Measurements from ENCODE around the gene STX8. TPM values are rescaled to one million over a fixed set of nuclear protein-coding genes. Genes with fewer than 3 reads are reported as not detected.

The STX8 gene
- polyA plus RNA-seq, 1 of the 3 experiments (the other 2 are of a cell fraction), result 51.3 TPM

GRCh38 chr17:9531034-9531433 is 44.6 kb downstream of the STX8 start (continued):
- TF ChIP-seq CTCF (IDR thresholded peaks at IDR 0.05), result no peak
- TF ChIP-seq TEAD4 (IDR thresholded peaks at IDR 0.05; ENCODE audit: borderline replicate concordance, insufficient read depth), result no peak
- TF ChIP-seq JUND (IDR thresholded peaks at IDR 0.05), result no peak
- TF ChIP-seq FOXM1 (IDR thresholded peaks at IDR 0.05; ENCODE audit: low read depth), result no peak

- DNase-seq, result peak; percentile 41
- no peaks in the 10 kb centered on the region for H3K79me2 ChIP-seq (ENCODE audit: insufficient read depth)
- no peaks in the 10 kb centered on the region for H3K36me3 ChIP-seq (replicated peaks in 1 of 2; ENCODE audit: control insufficient read depth in 1 of 2, insufficient read depth in 2 of 2, low read length in 1 of 2)
- no peaks in the 10 kb centered on the region for H3K9me3 ChIP-seq
- no peak overlapping the region for H3K4me2 ChIP-seq
- no peak for TF ChIP-seq EZH2phosphoT487 (IDR thresholded peaks at IDR 0.05; ENCODE audit: borderline replicate concordance, low read depth)
- no peak for TF ChIP-seq MAX (IDR thresholded peaks at IDR 0.05; ENCODE audit: low read depth)
- no peak for TF ChIP-seq NFIC (IDR thresholded peaks at IDR 0.05; ENCODE audit: borderline replicate concordance)
- no peak for TF ChIP-seq IRF3 (IDR thresholded peaks at IDR 0.05; ENCODE audit: low read depth, low read length)
- no peak for TF ChIP-seq USF2 (IDR thresholded peaks at IDR 0.05; ENCODE audit: borderline replicate concordance, low read depth, low read length)
- peak; percentile 75 for TF ChIP-seq RAD21 (IDR thresholded peaks at IDR 0.05; ENCODE audit: low read length)
- TF ChIP-seq NRF1 (IDR thresholded peaks at IDR 0.05; ENCODE audit: low read depth, low read length), result no peak
- TF ChIP-seq MEF2A (IDR thresholded peaks at IDR 0.05; ENCODE audit: borderline replicate concordance, low read depth), result no peak
- TF ChIP-seq SMC3 (IDR thresholded peaks at IDR 0.05; ENCODE audit: low read depth, low read length), result peak; percentile 44
- TF ChIP-seq GATA2 (CRISPR knock-in tag; IDR thresholded peaks at IDR 0.05), result no peak
- TF ChIP-seq RFX5 (IDR thresholded peaks at IDR 0.05; ENCODE audit: low read length), result no peak
- TF ChIP-seq SIN3A (IDR thresholded peaks at IDR 0.05; ENCODE audit: borderline replicate concordance, low read depth, low read length), result no peak
- peak; percentile 69 for TF ChIP-seq CTCF (IDR thresholded peaks at IDR 0.05)
- TF ChIP-seq CHD2 (IDR thresholded peaks at IDR 0.05; ENCODE audit: low read length, partially characterized antibody), result no peak
- no peak for TF ChIP-seq GABPA (IDR thresholded peaks at IDR 0.05; ENCODE audit: low read depth)
- TF ChIP-seq RXRA (IDR thresholded peaks at IDR 0.05; ENCODE audit: borderline replicate concordance, low read depth), result no peak
- TF ChIP-seq TEAD4 (IDR thresholded peaks at IDR 0.05; ENCODE audit: borderline replicate concordance, insufficient read depth), result no peak
- H3F3A ChIP-seq (replicated peaks; ENCODE audit: insufficient read depth), result no peaks in the 10 kb centered on the region
- no peaks in the 10 kb centered on the region for H3K27me3 ChIP-seq (ENCODE audit: insufficient read depth)
- no peak overlapping the region for H3K4me3 ChIP-seq (ENCODE audit: low read depth in 2 of 2, low read length in 1 of 2)
- H3K9me2 ChIP-seq, result no peaks in the 10 kb centered on the region
- CTCF ChIA-PET, result interaction anchor here (1.0 to 1.4 kb wide), 5 partner anchors 14 to 534 kb away, joined by 3 to 6 read pairs (median 3); no protein-coding TSS in a partner anchor
- no peaks in the 10 kb centered on the region for H3K4me1 ChIP-seq (ENCODE audit: control insufficient read depth in 1 of 2, insufficient read depth in 2 of 2, low read depth in 1 of 2, low read length in 1 of 2)
- H2AFZ ChIP-seq (ENCODE audit: low read depth), result no peak overlapping the region
- no peak overlapping the region for H3K9ac ChIP-seq
- POLR2A ChIA-PET, result no interaction called here
- no peak overlapping the region for H3K27ac ChIP-seq (ENCODE audit: low read depth in 2 of 2, low read length in 1 of 2)
- H4K20me1 ChIP-seq (ENCODE audit: insufficient read depth), result no peaks in the 10 kb centered on the region
- WGBS (ENCODE audit: low lambda C conversion rate), result 89% methylated on average over 4 of the region's 5 CpGs
Observed at GRCh38 chr17:9529033-9529700, 46.5 kb downstream of the STX8 start.

All from SK-N-SH (cell line).